HepG2 (cell line): ENCODE measurements around the gene PPP1CA. TPM values are rescaled to one million over a fixed set of nuclear protein-coding genes. Genes with fewer than 3 reads are reported as not detected.
A peak's percentile ranks its signal among the peaks of the same experiment; 100 is the strongest.

ENCODE experiments used
- FOXJ3 ChIP-seq: sonication (generic); formaldehyde crosslinking; IDR thresholded peaks from 2 replicates; pipeline ENCODE4 v1.4.0; 2020; ENCODE audit warnings: missing genetic modification reagents, mild to moderate bottlenecking, borderline replicate concordance
- NCOA1 ChIP-seq: sonication (generic); formaldehyde crosslinking; IDR thresholded peaks from 2 replicates; pipeline ENCODE4 v1.9.0; 2021; ENCODE audit warnings: missing genetic modification reagents
- NR2C2 ChIP-seq: sonication (generic); formaldehyde crosslinking; IDR thresholded peaks from 2 replicates; pipeline ENCODE4 v1.4.0; 2020; ENCODE audit warnings: missing genetic modification reagents, mild to moderate bottlenecking, moderate library complexity, borderline replicate concordance
- PHF21A ChIP-seq: sonication (generic); formaldehyde crosslinking; IDR thresholded peaks from 2 replicates; pipeline ENCODE4 v1.5.0; 2020; ENCODE audit warnings: mild to moderate bottlenecking, missing genetic modification reagents
- SNAPC2 ChIP-seq: sonication (generic); formaldehyde crosslinking; IDR thresholded peaks from 2 replicates; pipeline ENCODE4 v1.8.1; 2022; ENCODE audit warnings: mild to moderate bottlenecking, missing genetic modification reagents
- THRA ChIP-seq: sonication (generic); formaldehyde crosslinking; IDR thresholded peaks from 2 replicates; pipeline ENCODE4 v1.4.0; 2020; ENCODE audit warnings: missing genetic modification reagents, borderline replicate concordance
- polyA plus RNA-seq, 8 experiments: library from polyadenylated mRNA; depleted of rRNA in 3 of 8; stranded (reverse) in 7 of 8; unstranded in 1 of 8; fragments of >200 nt; fragmentation: Illumina TruSeq in 4 of 8; extraction: Trizol in 4 of 8; gene quantifications; 2 replicates each; pipeline versions ENCODE4 v1.2.1 to v1.2.3, GENCODE V29; 2011 to 2016; ENCODE audit warnings: low read depth in 4 of 8, missing spikeins in 1 of 8, mixed read lengths in 1 of 8; ENCODE audit not compliant: insufficient read depth in 1 of 8
- total RNA-seq, 5 experiments: library from RNA; depleted of rRNA; stranded (reverse); fragments of >200 nt; fragmentation: Illumina TruSeq; extraction: Trizol; gene quantifications; 2 replicates each; pipeline ENCODE4 v1.2.3, GENCODE V29; 2016; ENCODE audit warnings: low read depth in 1 of 5
- TF ChIP-seq, protein P1 (sequence below): sonication (generic); formaldehyde crosslinking; conservative IDR thresholded peaks from 2 replicates; pipeline ENCODE4 v1.4.0; 2020; ENCODE audit warnings: missing genetic modification reagents
- TF ChIP-seq, protein P2 (sequence below): sonication (generic); formaldehyde crosslinking; IDR thresholded peaks from 2 replicates; pipeline ENCODE4 v1.5.0; 2020; ENCODE audit warnings: mild to moderate bottlenecking, missing genetic modification reagents, borderline replicate concordance
- TF ChIP-seq, protein P3 (sequence below): sonication (generic); formaldehyde crosslinking; IDR thresholded peaks from 2 replicates; pipeline ENCODE4 v1.5.1; 2020; ENCODE audit warnings: mild to moderate bottlenecking, missing genetic modification reagents
- TF ChIP-seq, protein P4 (sequence below): sonication (generic); formaldehyde crosslinking; IDR thresholded peaks from 2 replicates; pipeline ENCODE4 v1.4.0; 2020; ENCODE audit warnings: missing genetic modification reagents

The PPP1CA gene
- total and polyA plus RNA-seq, 2 of the 13 experiments (the other 11 are each of a cell fraction or from before 2014, with no cell fraction given), result 149 to 170 TPM

GRCh38 chr11:67353317-67354074 lies 48.2 kb downstream of the PPP1CA start, which contains the start of gene POLD4 (continued):
- TF ChIP-seq, protein P1, sequence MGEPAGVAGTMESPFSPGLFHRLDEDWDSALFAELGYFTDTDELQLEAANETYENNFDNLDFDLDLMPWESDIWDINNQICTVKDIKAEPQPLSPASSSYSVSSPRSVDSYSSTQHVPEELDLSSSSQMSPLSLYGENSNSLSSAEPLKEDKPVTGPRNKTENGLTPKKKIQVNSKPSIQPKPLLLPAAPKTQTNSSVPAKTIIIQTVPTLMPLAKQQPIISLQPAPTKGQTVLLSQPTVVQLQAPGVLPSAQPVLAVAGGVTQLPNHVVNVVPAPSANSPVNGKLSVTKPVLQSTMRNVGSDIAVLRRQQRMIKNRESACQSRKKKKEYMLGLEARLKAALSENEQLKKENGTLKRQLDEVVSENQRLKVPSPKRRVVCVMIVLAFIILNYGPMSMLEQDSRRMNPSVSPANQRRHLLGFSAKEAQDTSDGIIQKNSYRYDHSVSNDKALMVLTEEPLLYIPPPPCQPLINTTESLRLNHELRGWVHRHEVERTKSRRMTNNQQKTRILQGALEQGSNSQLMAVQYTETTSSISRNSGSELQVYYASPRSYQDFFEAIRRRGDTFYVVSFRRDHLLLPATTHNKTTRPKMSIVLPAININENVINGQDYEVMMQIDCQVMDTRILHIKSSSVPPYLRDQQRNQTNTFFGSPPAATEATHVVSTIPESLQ (CRISPR knock-in tag), result no peak
- TF ChIP-seq PHF21A (CRISPR knock-in tag) (peak; percentile 77), NCOA1 (CRISPR knock-in tag) (no peak), THRA (no peak), SNAPC2 (CRISPR knock-in tag) (0 out of 2 replicates have a peak, but pooled peaks have one; percentile 33), FOXJ3 (CRISPR knock-in tag) (no peak), NR2C2 (CRISPR knock-in tag) (no peak; the same call in 1 of the 2 replicates)
- TF ChIP-seq, protein P2, sequence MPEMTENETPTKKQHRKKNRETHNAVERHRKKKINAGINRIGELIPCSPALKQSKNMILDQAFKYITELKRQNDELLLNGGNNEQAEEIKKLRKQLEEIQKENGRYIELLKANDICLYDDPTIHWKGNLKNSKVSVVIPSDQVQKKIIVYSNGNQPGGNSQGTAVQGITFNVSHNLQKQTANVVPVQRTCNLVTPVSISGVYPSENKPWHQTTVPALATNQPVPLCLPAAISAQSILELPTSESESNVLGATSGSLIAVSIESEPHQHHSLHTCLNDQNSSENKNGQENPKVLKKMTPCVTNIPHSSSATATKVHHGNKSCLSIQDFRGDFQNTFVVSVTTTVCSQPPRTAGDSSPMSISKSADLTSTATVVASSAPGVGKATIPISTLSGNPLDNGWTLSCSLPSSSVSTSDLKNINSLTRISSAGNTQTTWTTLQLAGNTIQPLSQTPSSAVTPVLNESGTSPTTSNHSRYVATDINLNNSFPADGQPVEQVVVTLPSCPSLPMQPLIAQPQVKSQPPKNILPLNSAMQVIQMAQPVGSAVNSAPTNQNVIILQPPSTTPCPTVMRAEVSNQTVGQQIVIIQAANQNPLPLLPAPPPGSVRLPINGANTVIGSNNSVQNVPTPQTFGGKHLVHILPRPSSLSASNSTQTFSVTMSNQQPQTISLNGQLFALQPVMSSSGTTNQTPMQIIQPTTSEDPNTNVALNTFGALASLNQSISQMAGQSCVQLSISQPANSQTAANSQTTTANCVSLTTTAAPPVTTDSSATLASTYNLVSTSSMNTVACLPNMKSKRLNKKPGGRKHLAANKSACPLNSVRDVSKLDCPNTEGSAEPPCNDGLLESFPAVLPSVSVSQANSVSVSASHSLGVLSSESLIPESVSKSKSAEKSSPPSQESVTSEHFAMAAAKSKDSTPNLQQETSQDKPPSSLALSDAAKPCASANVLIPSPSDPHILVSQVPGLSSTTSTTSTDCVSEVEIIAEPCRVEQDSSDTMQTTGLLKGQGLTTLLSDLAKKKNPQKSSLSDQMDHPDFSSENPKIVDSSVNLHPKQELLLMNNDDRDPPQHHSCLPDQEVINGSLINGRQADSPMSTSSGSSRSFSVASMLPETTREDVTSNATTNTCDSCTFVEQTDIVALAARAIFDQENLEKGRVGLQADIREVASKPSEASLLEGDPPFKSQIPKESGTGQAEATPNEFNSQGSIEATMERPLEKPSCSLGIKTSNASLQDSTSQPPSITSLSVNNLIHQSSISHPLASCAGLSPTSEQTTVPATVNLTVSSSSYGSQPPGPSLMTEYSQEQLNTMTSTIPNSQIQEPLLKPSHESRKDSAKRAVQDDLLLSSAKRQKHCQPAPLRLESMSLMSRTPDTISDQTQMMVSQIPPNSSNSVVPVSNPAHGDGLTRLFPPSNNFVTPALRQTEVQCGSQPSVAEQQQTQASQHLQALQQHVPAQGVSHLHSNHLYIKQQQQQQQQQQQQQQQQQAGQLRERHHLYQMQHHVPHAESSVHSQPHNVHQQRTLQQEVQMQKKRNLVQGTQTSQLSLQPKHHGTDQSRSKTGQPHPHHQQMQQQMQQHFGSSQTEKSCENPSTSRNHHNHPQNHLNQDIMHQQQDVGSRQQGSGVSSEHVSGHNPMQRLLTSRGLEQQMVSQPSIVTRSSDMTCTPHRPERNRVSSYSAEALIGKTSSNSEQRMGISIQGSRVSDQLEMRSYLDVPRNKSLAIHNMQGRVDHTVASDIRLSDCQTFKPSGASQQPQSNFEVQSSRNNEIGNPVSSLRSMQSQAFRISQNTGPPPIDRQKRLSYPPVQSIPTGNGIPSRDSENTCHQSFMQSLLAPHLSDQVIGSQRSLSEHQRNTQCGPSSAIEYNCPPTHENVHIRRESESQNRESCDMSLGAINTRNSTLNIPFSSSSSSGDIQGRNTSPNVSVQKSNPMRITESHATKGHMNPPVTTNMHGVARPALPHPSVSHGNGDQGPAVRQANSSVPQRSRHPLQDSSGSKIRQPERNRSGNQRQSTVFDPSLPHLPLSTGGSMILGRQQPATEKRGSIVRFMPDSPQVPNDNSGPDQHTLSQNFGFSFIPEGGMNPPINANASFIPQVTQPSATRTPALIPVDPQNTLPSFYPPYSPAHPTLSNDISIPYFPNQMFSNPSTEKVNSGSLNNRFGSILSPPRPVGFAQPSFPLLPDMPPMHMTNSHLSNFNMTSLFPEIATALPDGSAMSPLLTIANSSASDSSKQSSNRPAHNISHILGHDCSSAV, result no peak
- TF ChIP-seq, protein P3, sequence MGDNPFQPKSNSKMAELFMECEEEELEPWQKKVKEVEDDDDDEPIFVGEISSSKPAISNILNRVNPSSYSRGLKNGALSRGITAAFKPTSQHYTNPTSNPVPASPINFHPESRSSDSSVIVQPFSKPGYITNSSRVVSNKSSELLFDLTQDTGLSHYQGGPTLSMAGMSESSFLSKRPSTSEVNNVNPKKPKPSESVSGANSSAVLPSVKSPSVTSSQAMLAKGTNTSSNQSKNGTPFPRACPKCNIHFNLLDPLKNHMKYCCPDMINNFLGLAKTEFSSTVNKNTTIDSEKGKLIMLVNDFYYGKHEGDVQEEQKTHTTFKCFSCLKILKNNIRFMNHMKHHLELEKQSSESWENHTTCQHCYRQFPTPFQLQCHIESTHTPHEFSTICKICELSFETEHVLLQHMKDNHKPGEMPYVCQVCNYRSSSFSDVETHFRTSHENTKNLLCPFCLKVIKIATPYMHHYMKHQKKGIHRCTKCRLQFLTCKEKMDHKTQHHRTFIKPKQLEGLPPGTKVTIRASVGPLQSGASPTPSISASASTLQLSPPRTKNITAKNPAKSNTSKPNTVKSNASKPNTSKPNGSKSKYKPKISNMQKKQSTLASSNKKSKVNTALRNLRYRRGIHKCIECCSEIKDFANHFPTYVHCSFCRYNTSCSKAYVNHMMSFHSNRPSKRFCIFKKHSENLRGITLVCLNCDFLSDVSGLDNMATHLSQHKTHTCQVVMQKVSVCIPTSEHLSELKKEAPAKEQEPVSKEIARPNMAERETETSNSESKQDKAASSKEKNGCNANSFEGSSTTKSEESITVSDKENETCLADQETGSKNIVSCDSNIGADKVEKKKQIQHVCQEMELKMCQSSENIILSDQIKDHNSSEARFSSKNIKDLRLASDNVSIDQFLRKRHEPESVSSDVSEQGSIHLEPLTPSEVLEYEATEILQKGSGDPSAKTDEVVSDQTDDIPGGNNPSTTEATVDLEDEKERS, result no peak
- TF ChIP-seq, protein P4, sequence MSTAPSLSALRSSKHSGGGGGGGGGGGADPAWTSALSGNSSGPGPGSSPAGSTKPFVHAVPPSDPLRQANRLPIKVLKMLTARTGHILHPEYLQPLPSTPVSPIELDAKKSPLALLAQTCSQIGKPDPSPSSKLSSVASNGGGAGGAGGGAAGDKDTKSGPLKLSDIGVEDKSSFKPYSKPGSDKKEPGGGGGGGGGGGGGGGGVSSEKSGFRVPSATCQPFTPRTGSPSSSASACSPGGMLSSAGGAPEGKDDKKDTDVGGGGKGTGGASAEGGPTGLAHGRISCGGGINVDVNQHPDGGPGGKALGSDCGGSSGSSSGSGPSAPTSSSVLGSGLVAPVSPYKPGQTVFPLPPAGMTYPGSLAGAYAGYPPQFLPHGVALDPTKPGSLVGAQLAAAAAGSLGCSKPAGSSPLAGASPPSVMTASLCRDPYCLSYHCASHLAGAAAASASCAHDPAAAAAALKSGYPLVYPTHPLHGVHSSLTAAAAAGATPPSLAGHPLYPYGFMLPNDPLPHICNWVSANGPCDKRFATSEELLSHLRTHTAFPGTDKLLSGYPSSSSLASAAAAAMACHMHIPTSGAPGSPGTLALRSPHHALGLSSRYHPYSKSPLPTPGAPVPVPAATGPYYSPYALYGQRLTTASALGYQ, result no peak; the same call in 1 of the 2 replicates
